H9 (cell line): ENCODE results near the gene RGL4. TPM values are rescaled to one million over a fixed set of nuclear protein-coding genes. Genes with fewer than 3 reads are reported as not detected.
"Not testable (repeated sequence)": the region's sequence is repeated elsewhere in the genome, so short reads cannot be mapped to it uniquely, and the experiment has no call there.

Experiments used
- DNase-seq: peaks from one replicate; pipeline ENCODE4 v3.0.0-alpha.2; 2017
- H2AFZ ChIP-seq: one replicate; pipeline ENCODE4 v1.6.1; 2013; ENCODE audit warnings: mild to moderate bottlenecking, low read length, control low read depth, moderate library complexity
- H2AK5ac ChIP-seq: 2 replicates; pipeline ENCODE4 v1.6.1; 2013; ENCODE audit warnings: low read length, control low read depth, mixed read lengths; ENCODE audit not compliant: insufficient read length
- H2BK120ac ChIP-seq: one replicate; pipeline ENCODE4 v1.6.1; 2013; ENCODE audit warnings: low read depth, mild to moderate bottlenecking, low read length, control low read depth, inconsistent platforms; ENCODE audit not compliant: poor library complexity, severe bottlenecking
- H2BK12ac ChIP-seq: 2 replicates; pipeline ENCODE4 v1.6.1; 2013; ENCODE audit warnings: low read length, control low read depth, mixed read lengths, low read depth; ENCODE audit not compliant: insufficient read length
- H2BK15ac ChIP-seq: 2 replicates; pipeline ENCODE4 v1.6.1; 2013; ENCODE audit warnings: low read depth, low read length, control low read depth
- H2BK20ac ChIP-seq: one replicate; pipeline ENCODE4 v1.6.1; 2013; ENCODE audit warnings: low read depth, mild to moderate bottlenecking, low read length, control low read depth, inconsistent platforms; ENCODE audit not compliant: poor library complexity, severe bottlenecking
- H2BK5ac ChIP-seq: 2 replicates; pipeline ENCODE4 v1.6.1; 2013; ENCODE audit warnings: low read length, control low read depth, mixed read lengths; ENCODE audit not compliant: insufficient read length
- H3K14ac ChIP-seq: 2 replicates; pipeline ENCODE4 v1.6.1; 2013; ENCODE audit warnings: low read length, control low read depth; ENCODE audit not compliant: insufficient read depth
- H3K18ac ChIP-seq: 2 replicates; pipeline ENCODE4 v1.6.1; 2013; ENCODE audit warnings: low read depth, mild to moderate bottlenecking, mixed read lengths, low read length, control low read depth; ENCODE audit not compliant: insufficient read length
- H3K23ac ChIP-seq: 2 replicates; pipeline ENCODE4 v1.6.1; 2013; ENCODE audit warnings: low read length, control low read depth, mixed read lengths, low read depth; ENCODE audit not compliant: insufficient read length
- H3K23me2 ChIP-seq: 2 replicates; pipeline ENCODE4 v1.6.1; 2013; ENCODE audit warnings: low read depth, mild to moderate bottlenecking, mixed read lengths, low read length, control low read depth; ENCODE audit not compliant: insufficient read length, poor library complexity, severe bottlenecking
- H3K27ac ChIP-seq: 2 replicates; pipeline ENCODE4 v1.5.1; 2013; ENCODE audit warnings: low read length, control low read depth, mixed read lengths, low read depth; ENCODE audit not compliant: insufficient read length
- H3K27me3 ChIP-seq: 2 replicates; pipeline ENCODE4 v1.6.1; 2013; ENCODE audit warnings: low read length, control low read depth, inconsistent platforms; ENCODE audit not compliant: insufficient read depth
- H3K4ac ChIP-seq: 2 replicates; pipeline ENCODE4 v1.6.1; 2013; ENCODE audit warnings: low read depth, mild to moderate bottlenecking, control low read depth, inconsistent platforms, low read length, moderate library complexity
- H3K4me1 ChIP-seq: 2 replicates; pipeline ENCODE4 v1.6.1; 2013; ENCODE audit warnings: low read length, control low read depth, inconsistent platforms; ENCODE audit not compliant: insufficient read depth
- H3K4me2 ChIP-seq: 2 replicates; pipeline ENCODE4 v1.6.1; 2013; ENCODE audit warnings: low read length, control low read depth, mixed read lengths; ENCODE audit not compliant: insufficient read length, insufficient read depth
- H3K56ac ChIP-seq: 2 replicates; pipeline ENCODE4 v1.6.1; 2013; ENCODE audit warnings: low read depth, mild to moderate bottlenecking, mixed read lengths, low read length, control low read depth; ENCODE audit not compliant: insufficient read length
- H3K79me1 ChIP-seq: 2 replicates; pipeline ENCODE4 v1.6.1; 2013; ENCODE audit warnings: low read depth, mild to moderate bottlenecking, moderate library complexity, low read length, control low read depth, inconsistent platforms; ENCODE audit not compliant: insufficient read depth, poor library complexity, severe bottlenecking
- H3K79me2 ChIP-seq: 2 replicates; pipeline ENCODE4 v1.6.1; 2013; ENCODE audit warnings: low read length, control low read depth, inconsistent platforms; ENCODE audit not compliant: insufficient read depth
- H3K9ac ChIP-seq: 2 replicates; pipeline ENCODE4 v1.6.1; 2013; ENCODE audit warnings: low read length, control low read depth, mixed read lengths; ENCODE audit not compliant: insufficient read length; ENCODE audit errors: extremely low read depth
- H3K9me3 ChIP-seq: one replicate; pipeline ENCODE4 v1.6.1; 2013; ENCODE audit warnings: low read depth, low read length, inconsistent platforms; ENCODE audit not compliant: control insufficient read depth
- H3T11ph ChIP-seq: one replicate; pipeline ENCODE4 v1.6.1; 2013; ENCODE audit warnings: mild to moderate bottlenecking, low read length, control low read depth, inconsistent platforms
- H4K20me1 ChIP-seq: one replicate; pipeline ENCODE4 v1.6.1; 2013; ENCODE audit not compliant: control insufficient read depth, insufficient read length, insufficient read depth
- H4K5ac ChIP-seq: 2 replicates; pipeline ENCODE4 v1.6.1; 2013; ENCODE audit warnings: low read depth, mild to moderate bottlenecking, mixed read lengths, low read length, control low read depth; ENCODE audit not compliant: insufficient read length
- H4K8ac ChIP-seq: replicated peaks from 2 replicates; pipeline ENCODE4 v1.6.1; 2013; ENCODE audit warnings: low read length, control low read depth, mixed read lengths, low read depth; ENCODE audit not compliant: insufficient read length
- H4K91ac ChIP-seq: 2 replicates; pipeline ENCODE4 v1.6.1; 2013; ENCODE audit warnings: low read depth, mild to moderate bottlenecking, moderate library complexity, mixed read lengths, low read length, control low read depth; ENCODE audit not compliant: insufficient read length
- H3K27ac Mint-ChIP-seq, 3 experiments: 2 replicates in 2 of 3; 3 replicates in 1 of 3; pipeline ENCODE4 v1.8.0; 2020 to 2021; ENCODE audit warnings: mixed read lengths in 3 of 3, mild to moderate bottlenecking in 1 of 3, moderate library complexity in 1 of 3
- H3K27me3 Mint-ChIP-seq: 2 replicates; pipeline ENCODE4 v1.8.0; 2021; ENCODE audit warnings: low read depth, mild to moderate bottlenecking, moderate library complexity, mixed read lengths
- H3K36me3 Mint-ChIP-seq, 3 experiments: 2 replicates in 2 of 3; 3 replicates in 1 of 3; pipeline ENCODE4 v1.8.0; 2020 to 2021; ENCODE audit warnings: low read depth in 3 of 3, mixed read lengths in 3 of 3; ENCODE audit not compliant: insufficient read depth in 1 of 3
- H3K4me1 Mint-ChIP-seq, 2 experiments: 2 replicates each; pipeline ENCODE4 v1.8.0; 2020; ENCODE audit warnings: mixed read lengths in 2 of 2
- H3K4me3 Mint-ChIP-seq, 2 experiments: 2 replicates in 1 of 2; 3 replicates in 1 of 2; pipeline ENCODE4 v1.8.0; 2020 to 2021; ENCODE audit warnings: mild to moderate bottlenecking in 2 of 2, mixed read lengths in 2 of 2, moderate library complexity in 1 of 2
- H3K9me3 Mint-ChIP-seq, 2 experiments: 2 replicates in 1 of 2; 3 replicates in 1 of 2; pipeline ENCODE4 v1.8.0; 2020; ENCODE audit warnings: mild to moderate bottlenecking in 2 of 2, mixed read lengths in 2 of 2, moderate library complexity in 1 of 2
- WGBS: extraction: QIAGEN DNeasy Blood & Tissue Kit; methylation state at CpG from one replicate; pipeline ENCODE4 v1.1.7; 2013; ENCODE audit warnings: missing lambda C conversion rate, low lambda C conversion rate, mixed read lengths; ENCODE audit not compliant: insufficient read length; ENCODE audit errors: extremely low coverage; 5-methylcytosine and 5-hydroxymethylcytosine counted together
- total RNA-seq: library from RNA; stranded (reverse); gene quantifications from 2 replicates; pipeline ENCODE4 v1.2.1, GENCODE V29; 2021
- TF ChIP-seq, protein P1 (sequence below): fragments of 200-600 bp; sonication (generic); conservative IDR thresholded peaks from 3 replicates; pipeline ENCODE4 v1.8.0; 2021; ENCODE audit warnings: antibody characterized with exemption, mild to moderate bottlenecking

RGL4 gene
- total RNA-seq, 1 experiment from 2014 or later, result not detected

DNA sequence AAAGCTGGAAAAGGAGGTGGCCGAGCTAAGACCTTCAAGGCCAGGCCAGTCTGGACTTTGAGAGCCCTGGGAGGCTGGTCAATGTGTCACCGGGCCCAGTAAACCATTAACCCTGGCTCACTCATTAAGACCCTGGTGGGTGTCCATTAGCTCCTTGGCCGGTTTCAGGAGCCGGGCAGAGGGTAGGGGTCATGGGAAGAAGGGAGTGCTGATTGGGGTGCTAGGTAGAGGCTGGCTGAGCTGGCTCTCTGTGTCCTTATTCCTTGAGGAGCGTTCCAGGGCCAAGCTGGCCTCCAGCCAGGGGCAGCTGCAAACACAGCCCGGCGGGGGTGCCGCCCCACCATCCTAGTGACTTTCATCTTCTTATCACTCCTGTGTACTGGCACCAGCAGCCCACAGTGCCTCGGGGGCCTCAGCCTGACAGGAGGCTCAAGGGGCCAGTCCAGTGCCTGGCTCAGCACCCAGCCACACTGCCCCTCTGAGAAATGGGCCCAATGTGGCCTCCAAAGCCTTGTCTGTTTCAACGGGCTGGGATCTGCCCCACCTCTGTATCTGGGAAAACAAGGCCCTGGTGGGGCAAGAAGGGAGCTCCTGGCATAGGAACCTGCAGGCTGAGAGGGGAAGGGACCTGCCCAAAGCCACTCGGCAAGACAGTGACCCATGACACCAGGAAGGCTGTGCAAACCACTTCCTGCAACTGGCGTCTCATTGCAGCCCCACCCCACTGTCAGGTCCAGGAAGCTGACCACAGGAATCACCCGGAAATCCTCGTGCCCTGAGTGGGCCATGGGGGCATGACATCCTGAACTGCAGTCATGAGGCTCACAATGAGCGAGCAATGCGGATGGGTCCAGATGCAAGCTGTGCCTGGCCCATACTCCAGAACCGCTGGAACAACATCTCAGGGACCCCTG lies 15.1 kb upstream of the RGL4 start:
- no peaks in the 10 kb centered on the region for H3K4me1 ChIP-seq
- H2BK120ac ChIP-seq, result no peak overlapping the region
- no peak overlapping the region for H3K4ac ChIP-seq
- H3K79me1 ChIP-seq, result no peaks in the 10 kb centered on the region
- no peak overlapping the region for H3K9ac ChIP-seq
- no peak overlapping the region for H3T11ph ChIP-seq
- Mint-ChIP-seq H3K4me1 (peaks cover 32 to 36% of the 10 kb centered on the region in 2 experiments), H3K36me3 (peaks cover 2 to 7% (median 7%) of the 10 kb centered on the region in 3 experiments; a peak in 6 of 7 replicates), H3K9me3 (no peaks in the 10 kb centered on the region), H3K27me3 (no peaks in the 10 kb centered on the region), H3K27ac (no peak overlapping the region), H3K4me3 (no peak overlapping the region)
- WGBS, result no CpG with 5 or more reads among the region's 17 CpGs
- H3K56ac ChIP-seq, result no peak overlapping the region
- H3K18ac ChIP-seq, result no peak overlapping the region
- TF ChIP-seq, protein P1, sequence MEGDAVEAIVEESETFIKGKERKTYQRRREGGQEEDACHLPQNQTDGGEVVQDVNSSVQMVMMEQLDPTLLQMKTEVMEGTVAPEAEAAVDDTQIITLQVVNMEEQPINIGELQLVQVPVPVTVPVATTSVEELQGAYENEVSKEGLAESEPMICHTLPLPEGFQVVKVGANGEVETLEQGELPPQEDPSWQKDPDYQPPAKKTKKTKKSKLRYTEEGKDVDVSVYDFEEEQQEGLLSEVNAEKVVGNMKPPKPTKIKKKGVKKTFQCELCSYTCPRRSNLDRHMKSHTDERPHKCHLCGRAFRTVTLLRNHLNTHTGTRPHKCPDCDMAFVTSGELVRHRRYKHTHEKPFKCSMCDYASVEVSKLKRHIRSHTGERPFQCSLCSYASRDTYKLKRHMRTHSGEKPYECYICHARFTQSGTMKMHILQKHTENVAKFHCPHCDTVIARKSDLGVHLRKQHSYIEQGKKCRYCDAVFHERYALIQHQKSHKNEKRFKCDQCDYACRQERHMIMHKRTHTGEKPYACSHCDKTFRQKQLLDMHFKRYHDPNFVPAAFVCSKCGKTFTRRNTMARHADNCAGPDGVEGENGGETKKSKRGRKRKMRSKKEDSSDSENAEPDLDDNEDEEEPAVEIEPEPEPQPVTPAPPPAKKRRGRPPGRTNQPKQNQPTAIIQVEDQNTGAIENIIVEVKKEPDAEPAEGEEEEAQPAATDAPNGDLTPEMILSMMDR, result no peak
- H3K14ac ChIP-seq, result no peak overlapping the region
- no peaks in the 10 kb centered on the region for H3K79me2 ChIP-seq
- no peak overlapping the region for H3K23ac ChIP-seq
- H2BK15ac ChIP-seq, result no peak overlapping the region
- H3K27me3 ChIP-seq, result no peaks in the 10 kb centered on the region
- no peak for DNase-seq
- H3K9me3 ChIP-seq, result no peaks in the 10 kb centered on the region
- H3K27ac ChIP-seq, result no peak overlapping the region
- no peak overlapping the region for H2BK20ac ChIP-seq
- H3K23me2 ChIP-seq, result no peaks in the 10 kb centered on the region
- no peak overlapping the region for H2BK12ac ChIP-seq
- no peak overlapping the region for H3K4me2 ChIP-seq
- no peak overlapping the region for H2AK5ac ChIP-seq
- no peak overlapping the region for H4K91ac ChIP-seq
- H4K8ac ChIP-seq, result no peak overlapping the region
- no peak overlapping the region for H2AFZ ChIP-seq
- no peak overlapping the region for H2BK5ac ChIP-seq
- no peaks in the 10 kb centered on the region for H4K20me1 ChIP-seq
- no peak overlapping the region for H4K5ac ChIP-seq

DNA sequence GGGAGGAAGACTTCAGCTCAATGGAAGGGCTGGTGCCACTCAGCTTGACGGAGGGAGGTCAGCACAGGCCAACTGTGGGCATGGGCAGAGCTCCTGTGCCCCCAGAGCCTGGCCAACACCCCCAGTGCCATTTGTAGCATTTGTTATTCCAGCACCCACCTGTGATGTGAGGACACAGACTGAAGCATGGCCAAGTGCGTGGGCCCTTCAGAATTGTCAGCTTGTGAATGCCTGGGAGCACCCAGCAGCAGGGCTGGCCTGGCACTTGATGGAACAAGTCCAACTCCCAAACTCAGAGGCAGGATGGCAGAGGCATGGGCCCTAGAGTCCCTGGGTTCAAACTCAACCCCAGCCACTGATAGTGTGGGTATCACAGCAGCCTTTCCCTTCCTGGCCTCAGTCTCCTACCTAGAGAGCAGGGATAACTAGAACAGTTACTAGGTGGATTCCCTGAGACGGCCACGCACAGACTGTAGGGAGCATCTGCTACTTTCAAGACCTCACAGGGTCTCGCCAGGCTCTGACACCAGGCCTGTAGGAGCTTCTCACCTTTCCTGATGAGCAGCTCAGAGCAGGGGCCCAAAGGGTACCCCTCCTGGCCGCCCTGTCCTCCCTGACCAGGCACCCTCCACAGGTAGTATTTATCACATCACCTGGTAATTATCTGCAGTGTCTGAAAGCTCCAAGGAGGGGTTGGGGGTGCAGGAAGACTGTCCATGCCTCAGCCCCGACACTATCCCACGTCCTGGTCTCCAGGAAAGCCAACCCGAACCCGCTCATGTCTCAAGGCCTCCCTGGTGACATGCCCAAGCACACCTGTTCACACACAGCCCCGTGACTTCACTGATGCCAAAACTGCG lies 13.7 kb upstream of the RGL4 start:
- H3K4me1 ChIP-seq, H3K56ac ChIP-seq, DNase-seq, H2BK12ac ChIP-seq, H2BK15ac ChIP-seq, H3K9me3 ChIP-seq, H3K27me3 Mint-ChIP-seq, H3K4me2 ChIP-seq, H2BK120ac ChIP-seq, H2AK5ac ChIP-seq, H3K4ac ChIP-seq, H2BK5ac ChIP-seq, H2BK20ac ChIP-seq, H3K79me1 ChIP-seq, H4K5ac ChIP-seq, H4K20me1 ChIP-seq, H3K14ac ChIP-seq, H3K79me2 ChIP-seq, H2AFZ ChIP-seq, H3T11ph ChIP-seq, H3K23ac ChIP-seq, H3K9ac ChIP-seq, H3K9me3 Mint-ChIP-seq, H3K27ac ChIP-seq, H3K27me3 ChIP-seq, H4K91ac ChIP-seq, H4K8ac ChIP-seq, H3K4me3 Mint-ChIP-seq, H3K23me2 ChIP-seq, H3K18ac ChIP-seq: not testable (repeated sequence)
- H3K4me1 Mint-ChIP-seq, result peaks cover 32 to 36% of the 10 kb centered on the region in 2 experiments
- H3K36me3 Mint-ChIP-seq, result peaks cover 3 to 12% (median 8%) of the 10 kb centered on the region in 3 experiments; a peak in 6 of 7 replicates
- no CpG with 5 or more reads among the region's 12 CpGs for WGBS
- H3K27ac Mint-ChIP-seq, result peak overlapping the region in 2 of 3 experiments; percentile 27 to 72; a peak in 4 of 7 replicates
